Left kidney (tissue), 2 donors: ENCODE measurements around the gene REEP5. TPM values are rescaled to one million over a fixed set of nuclear protein-coding genes. Genes with fewer than 3 reads are reported as not detected.
A peak's percentile ranks its signal among the peaks of the same experiment; 100 is the strongest.
"Not testable (repeated sequence)": the region's sequence is repeated elsewhere in the genome, so short reads cannot be mapped to it uniquely, and the experiment has no call there.

Experiments
- DNase-seq: peaks from one replicate; pipeline ENCODE4 v3.0.0-alpha.2; 2013
- polyA plus RNA-seq: library from polyadenylated mRNA; unstranded; fragments of 120-200 nt; gene quantifications from one replicate; pipeline ENCODE4 v1.2.1, GENCODE V29; 2013; ENCODE audit not compliant: insufficient read length

The REEP5 gene
- polyA plus RNA-seq, 1 donor, result 109 TPM

GRCh38 chr5:112934366-112934663, 12.3 kb upstream of the REEP5 start:
- no peak for DNase-seq

DNA sequence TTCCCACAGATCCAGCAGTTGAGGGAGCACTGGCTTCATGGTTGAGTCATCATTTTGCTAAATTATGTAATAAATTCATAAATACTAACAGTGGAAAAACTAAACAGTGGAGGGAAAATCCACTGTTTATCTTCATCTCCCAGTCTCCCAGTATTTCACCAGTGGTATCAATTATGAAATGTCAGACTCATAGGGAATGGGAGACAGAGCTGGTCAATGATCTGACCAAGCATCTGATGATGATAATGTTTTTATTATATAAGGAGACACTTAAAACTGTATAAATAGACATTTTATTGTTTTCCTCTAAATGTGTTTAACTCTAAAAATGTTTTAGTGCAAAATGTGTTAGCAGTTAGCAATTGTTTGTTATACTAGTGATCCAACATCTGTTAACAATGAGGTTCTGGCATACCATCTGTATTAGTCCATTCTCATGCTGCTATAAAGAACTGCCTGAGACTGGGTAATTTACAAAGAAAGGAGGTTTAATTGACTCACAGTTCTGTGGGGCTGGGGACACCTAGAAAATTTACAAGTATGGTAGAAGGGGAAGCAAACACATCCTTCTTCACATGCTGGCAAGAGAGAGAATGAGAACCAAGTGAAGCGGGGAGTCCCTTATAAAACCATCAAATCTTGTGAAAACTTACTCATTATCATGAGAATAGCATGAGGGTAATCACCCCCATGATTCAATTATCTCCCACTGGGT, 11.8 kb upstream of the REEP5 start:
- no peak for DNase-seq

GRCh38 chr5:112933105-112933504, 11.1 kb upstream of the REEP5 start:
- no peak for DNase-seq

GRCh38 chr5:112931473-112931872, 9.4 kb upstream of the REEP5 start:
- DNase-seq, result no peak

GRCh38 chr5:112930082-112930344, 8.0 kb upstream of the REEP5 start:
- DNase-seq, result no peak

- no peak for DNase-seq
Observed at GRCh38 chr5:112929336-112930081, 7.5 kb upstream of the REEP5 start.

- no peak for DNase-seq
Observed at GRCh38 chr5:112923988-112924387, 2.0 kb upstream of the REEP5 start.

- DNase-seq, result no peak
Observed at GRCh38 chr5:112923148-112923917, 1.3 kb upstream of the REEP5 start.

DNA sequence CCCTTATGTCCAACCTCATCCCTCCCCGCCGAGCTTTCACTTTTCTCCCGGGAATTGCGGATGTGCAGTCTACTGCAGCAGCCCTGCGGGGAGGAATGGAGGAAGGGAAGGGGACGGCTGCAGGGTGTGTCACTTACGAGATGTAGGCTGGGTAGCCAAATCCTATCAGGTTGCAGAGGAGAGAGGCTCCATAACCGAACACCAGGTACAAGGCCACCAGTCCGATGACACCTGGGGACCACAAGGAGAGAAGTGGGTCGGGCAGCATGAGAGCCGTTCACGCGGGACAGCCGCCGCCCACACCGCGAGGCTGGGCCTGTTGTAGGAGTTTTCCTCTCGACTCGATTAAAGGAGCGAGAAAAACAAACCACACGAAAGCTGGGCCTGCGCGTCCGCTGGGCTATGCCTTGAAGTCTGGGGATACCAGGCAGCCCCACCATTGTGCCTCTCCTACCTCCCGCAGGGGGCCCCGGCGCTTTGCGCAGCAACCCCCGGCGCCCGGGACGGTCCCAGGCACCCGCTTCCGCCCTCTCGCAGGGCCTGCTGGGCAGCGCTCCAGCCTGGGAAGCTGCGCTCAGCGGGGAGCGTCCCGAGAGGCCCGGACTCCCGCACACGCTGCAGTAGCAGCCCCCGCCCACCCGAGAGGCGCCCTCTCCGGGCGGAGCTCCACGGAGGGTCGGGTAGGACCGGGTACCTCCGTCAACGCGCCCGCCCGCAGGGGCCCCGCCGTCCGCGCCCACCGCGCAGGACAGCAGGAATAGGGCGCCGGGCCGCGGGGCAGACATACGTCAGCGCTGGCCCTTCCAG, 798 bp downstream of the REEP5 start:
- peak; percentile 63 for DNase-seq

DNA sequence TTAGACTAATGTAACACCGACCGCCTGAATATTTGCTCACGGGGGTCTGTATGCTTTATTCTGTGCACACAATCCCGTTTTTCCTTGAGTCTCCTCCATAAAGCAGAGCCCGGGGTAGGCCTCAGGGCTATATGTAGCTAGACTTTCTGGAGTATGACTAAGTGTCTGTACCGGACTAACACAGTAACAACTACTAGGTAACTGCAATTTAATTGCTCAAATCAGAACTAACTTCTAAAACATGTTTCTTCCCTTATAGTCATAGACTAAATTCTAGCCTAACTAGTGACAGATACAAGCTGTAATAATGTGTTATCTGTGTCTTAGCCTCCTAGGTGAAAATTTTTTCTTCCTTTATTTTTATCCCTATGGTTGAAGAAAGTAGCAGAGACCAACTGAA, 2.1 kb downstream of the REEP5 start:
- no peak for DNase-seq

- peak; percentile 35 for DNase-seq
Observed at GRCh38 chr5:112918679-112919078, 3.3 kb downstream of the REEP5 start.

DNA sequence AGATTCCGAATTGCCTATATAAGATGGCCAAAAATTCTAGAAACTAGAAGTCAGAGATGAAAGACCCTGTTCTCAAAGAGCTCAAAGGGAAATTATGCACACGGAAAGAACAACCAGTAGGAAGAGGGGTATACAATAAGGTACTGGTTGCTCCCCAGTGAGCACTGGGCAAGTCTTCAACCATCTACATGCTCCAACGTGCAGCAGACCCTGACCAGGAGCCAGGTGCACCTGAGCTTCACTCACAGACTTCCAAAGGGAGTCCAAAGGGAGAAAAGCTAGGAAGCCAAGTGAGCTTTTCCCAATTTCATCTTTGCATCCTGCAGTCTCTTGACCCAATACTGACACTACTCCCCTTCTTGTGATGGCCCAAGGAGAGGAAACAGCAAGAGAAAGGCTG, 3.9 kb downstream of the REEP5 start:
- DNase-seq, result no peak

GRCh38 chr5:112917453-112917995, 4.5 kb downstream of the REEP5 start:
- no peak for DNase-seq

GRCh38 chr5:112915831-112916230, 6.2 kb downstream of the REEP5 start:
- DNase-seq, result no peak

- no peak for DNase-seq
Observed at GRCh38 chr5:112914584-112914983, 7.4 kb downstream of the REEP5 start.

- no peak for DNase-seq
Observed at GRCh38 chr5:112910529-112910928, 11.5 kb downstream of the REEP5 start.

- DNase-seq, result no peak
Observed at GRCh38 chr5:112908854-112909253, 13.2 kb downstream of the REEP5 start.

DNA sequence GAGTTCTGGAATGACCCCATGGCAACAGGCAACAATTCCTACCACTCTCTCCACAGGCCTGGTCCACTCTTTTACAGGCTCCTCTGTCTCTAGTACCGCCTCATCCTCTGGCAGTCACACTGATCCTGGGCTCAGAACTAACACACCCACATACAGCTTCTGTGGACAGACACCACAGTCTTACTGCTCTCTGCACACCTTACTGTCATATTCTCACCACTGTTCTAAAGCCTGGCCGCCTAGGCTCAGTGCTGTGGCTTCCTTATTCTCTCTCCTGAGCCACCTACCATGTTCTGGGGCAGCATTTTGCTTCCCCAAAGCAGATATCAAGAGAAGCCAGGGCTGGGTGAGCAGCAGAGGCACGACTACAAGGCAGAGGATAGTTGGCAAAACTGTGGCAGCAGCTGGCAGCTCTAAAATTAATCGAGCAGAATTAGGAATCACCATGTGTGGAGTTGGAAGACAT, 14.8 kb downstream of the REEP5 start:
- no peak for DNase-seq

GRCh38 chr5:112906637-112907036, 15.4 kb downstream of the REEP5 start:
- no peak for DNase-seq

GRCh38 chr5:112904996-112905395, 17.0 kb downstream of the REEP5 start:
- not testable (repeated sequence) for DNase-seq

- DNase-seq, result no peak
Observed at GRCh38 chr5:112902561-112902960, 19.5 kb downstream of the REEP5 start.

- no peak for DNase-seq
Observed at GRCh38 chr5:112895682-112896081, 26.3 kb downstream of the REEP5 start.
